ENCODE measurements around the gene NCOA3.

GRCh38 chr20:47610247-47610944 is 108.7 kb downstream of the NCOA3 start:
- TF ChIP-seq CTCF (IDR thresholded peaks at IDR 0.05; ENCODE audit: low read length) = no peak
- TF ChIP-seq EZH2 (IDR thresholded peaks at IDR 0.05; ENCODE audit: borderline replicate concordance, low read length) = no peak

All from OCI-LY1 (cell line).